ENCODE data around the gene LUC7L2. TPM values are rescaled to one million over a fixed set of nuclear protein-coding genes. Genes with fewer than 3 reads are reported as not detected.
A peak's percentile ranks its signal among the peaks of the same experiment; 100 is the strongest.
"Not testable (repeated sequence)": the region's sequence is repeated elsewhere in the genome, so short reads cannot be mapped to it uniquely, and the experiment has no call there.

LUC7L2 gene
- total and polyA plus RNA-seq, 9 of the 15 experiments (the other 6 are each of a cell fraction or from before 2014, with no cell fraction given): 56.1 to 207 (median 141) TPM

DNA sequence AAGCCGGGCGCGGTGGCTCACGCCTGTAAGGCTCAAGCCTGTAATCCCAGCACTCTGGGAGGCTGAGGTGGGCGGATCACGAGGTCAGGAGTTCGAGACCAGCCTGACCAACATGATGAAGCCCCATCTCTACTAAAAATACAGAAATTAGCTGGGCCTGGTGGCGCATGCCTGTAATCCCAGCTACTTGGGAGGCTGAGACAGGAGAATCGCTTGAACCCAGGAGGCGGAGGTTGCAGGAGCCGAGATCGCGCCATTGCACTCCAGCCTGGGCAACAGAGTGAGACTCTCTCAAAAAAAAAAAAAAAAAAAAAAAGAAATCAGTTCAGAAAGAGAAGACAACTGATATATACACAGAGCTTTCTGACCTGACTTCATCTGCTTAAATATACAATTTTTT, 26.3 kb upstream of the LUC7L2 start:
- ChIA-PET CTCF (ENCODE audit: low intra/inter-chr PET ratio) (interaction anchor here (0.7 kb wide), 1 partner anchor 11 kb away, joined by 3 read pairs; no protein-coding TSS in a partner anchor), POLR2A (interaction anchor here (0.6 to 0.9 kb wide), 4 partner anchors 14 to 178 kb away, joined by 3 to 6 read pairs (median 4); no protein-coding TSS in a partner anchor)
- DNase-seq (ENCODE audit: extremely low read depth in 1 of 4, low spot score in 3 of 4); ATAC-seq; H3K79me2 ChIP-seq (ENCODE audit: control insufficient read depth, insufficient read depth, low read length); BruUV-seq (replicated peaks); H3K4me3 ChIP-seq; H3K36me3 ChIP-seq (ENCODE audit: control insufficient read depth, insufficient read depth, low read length); H4K20me1 ChIP-seq (replicated peaks; ENCODE audit: control insufficient read depth, insufficient read depth, low read length); H3K27ac ChIP-seq (ENCODE audit: extremely low read depth, low read depth, low read length); H2AFZ ChIP-seq (ENCODE audit: low read depth, low read length); H3K27me3 ChIP-seq (ENCODE audit: control insufficient read depth in 2 of 2, insufficient read depth in 2 of 2, low read length in 2 of 2); H3K4me1 ChIP-seq (replicated peaks in 1 of 2; ENCODE audit: control insufficient read depth in 2 of 2, insufficient read depth in 2 of 2, low read length in 2 of 2); in situ Hi-C loops (cut with MboI); H3K9ac ChIP-seq (ENCODE audit: insufficient read depth in 1 of 2, low read depth in 2 of 2, low read length in 2 of 2); FAIRE-seq; H3K9me3 ChIP-seq (replicated peaks; ENCODE audit: control insufficient read depth, insufficient read depth, low read depth, low read length); H3K9me1 ChIP-seq (ENCODE audit: control insufficient read depth, insufficient read depth, low read length); intact Hi-C loops (cut with micrococcal nuclease); H3K4me2 ChIP-seq (ENCODE audit: insufficient read depth, low read length): not testable (repeated sequence)
- TF ChIP-seq ZNF121 (CRISPR knock-in tag; conservative IDR thresholded peaks at IDR 0.05) (peak; percentile 71; the same call in 1 of the 2 replicates), EGR1 (conservative IDR thresholded peaks at IDR 0.05) (0 out of 2 replicates have a peak, but pooled peaks have one; percentile 13)
- TF ChIP-seq, protein P1, sequence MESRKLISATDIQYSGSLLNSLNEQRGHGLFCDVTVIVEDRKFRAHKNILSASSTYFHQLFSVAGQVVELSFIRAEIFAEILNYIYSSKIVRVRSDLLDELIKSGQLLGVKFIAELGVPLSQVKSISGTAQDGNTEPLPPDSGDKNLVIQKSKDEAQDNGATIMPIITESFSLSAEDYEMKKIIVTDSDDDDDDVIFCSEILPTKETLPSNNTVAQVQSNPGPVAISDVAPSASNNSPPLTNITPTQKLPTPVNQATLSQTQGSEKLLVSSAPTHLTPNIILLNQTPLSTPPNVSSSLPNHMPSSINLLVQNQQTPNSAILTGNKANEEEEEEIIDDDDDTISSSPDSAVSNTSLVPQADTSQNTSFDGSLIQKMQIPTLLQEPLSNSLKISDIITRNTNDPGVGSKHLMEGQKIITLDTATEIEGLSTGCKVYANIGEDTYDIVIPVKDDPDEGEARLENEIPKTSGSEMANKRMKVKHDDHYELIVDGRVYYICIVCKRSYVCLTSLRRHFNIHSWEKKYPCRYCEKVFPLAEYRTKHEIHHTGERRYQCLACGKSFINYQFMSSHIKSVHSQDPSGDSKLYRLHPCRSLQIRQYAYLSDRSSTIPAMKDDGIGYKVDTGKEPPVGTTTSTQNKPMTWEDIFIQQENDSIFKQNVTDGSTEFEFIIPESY (CRISPR knock-in tag; IDR thresholded peaks at IDR 0.05): peak; percentile 93
- WGBS (ENCODE audit: insufficient coverage, low coverage, missing lambda C conversion rate): 81% methylated on average over 13 of the region's 13 CpGs
